ENCODE data around the gene LLGL2.

GRCh38 chr17:75617218-75617617 lies 91.7 kb downstream of the LLGL2 start:
- TF ChIP-seq CTCF (conservative IDR thresholded peaks at IDR 0.05; ENCODE audit: low read depth, low read length), result no peak
- no peak for TF ChIP-seq EZH2 (IDR thresholded peaks at IDR 0.05; ENCODE audit: borderline replicate concordance, low read depth, low read length, poor library complexity, severe bottlenecking)

Data from A673 (cell line).